T47D (cell line): ENCODE data around the gene GRIK4.

ENCODE experiments used
- DNase-seq, 2 experiments: peaks; one replicate each; pipeline versions ENCODE4 v3.0.0 to v3.0.0-alpha.2; 2011 to 2012; ENCODE audit warnings: low read depth in 1 of 2, low spot score in 1 of 2
- JUND ChIP-seq: IDR thresholded peaks from 2 replicates; pipeline ENCODE4 v1.6.1; 2012; ENCODE audit warnings: low read depth
- in situ Hi-C: cut with HindIII; loops from 2 replicates; pipeline ENCODE4 v1.10.0; 2016; ENCODE audit warnings: low sequenced_read_pairs, low pct_unique_long_range_greater_than_20kb

The GRIK4 gene

GRCh38 chr11:120663142-120663541 is 151.6 kb downstream of the GRIK4 start:
- DNase-seq, result no peak
- no peak for TF ChIP-seq JUND
- in situ Hi-C loops, result no loop called here

GRCh38 chr11:120666121-120666639 is 154.6 kb downstream of the GRIK4 start:
- TF ChIP-seq JUND, result no peak
- in situ Hi-C loops, result no loop called here
- DNase-seq, result no peak

- in situ Hi-C loops, result no loop called here
- no peak for DNase-seq
These were observed 155.7 kb downstream of the GRIK4 start for GRCh38 chr11:120667281-120667680.

GRCh38 chr11:120667934-120668333 is 156.4 kb downstream of the GRIK4 start:
- DNase-seq, result no peak
- no peak for TF ChIP-seq JUND
- in situ Hi-C loops, result no loop called here

More at GRCh38 chr11:120667281-120667680, 155.7 kb downstream of the GRIK4 start:
- no peak for TF ChIP-seq JUND

GRCh38 chr11:120668537-120668936 is 157.0 kb downstream of the GRIK4 start:
- no peak for TF ChIP-seq JUND
- DNase-seq, result no peak
- in situ Hi-C loops, result no loop called here

GRCh38 chr11:120674542-120674941 is 163.0 kb downstream of the GRIK4 start:
- DNase-seq, result no peak
- no peak for TF ChIP-seq JUND
- in situ Hi-C loops, result no loop called here

- TF ChIP-seq JUND, result no peak
- in situ Hi-C loops, result no loop called here
- DNase-seq, result no peak
These were observed 163.6 kb downstream of the GRIK4 start for GRCh38 chr11:120675171-120675570.

- in situ Hi-C loops, result no loop called here
- TF ChIP-seq JUND, result no peak
- DNase-seq, result no peak
These were observed 165.4 kb downstream of the GRIK4 start for GRCh38 chr11:120676991-120677390.

- DNase-seq, result no peak
- TF ChIP-seq JUND, result no peak
- in situ Hi-C loops, result no loop called here
These were observed 168.8 kb downstream of the GRIK4 start for GRCh38 chr11:120680322-120680721.

DNA sequence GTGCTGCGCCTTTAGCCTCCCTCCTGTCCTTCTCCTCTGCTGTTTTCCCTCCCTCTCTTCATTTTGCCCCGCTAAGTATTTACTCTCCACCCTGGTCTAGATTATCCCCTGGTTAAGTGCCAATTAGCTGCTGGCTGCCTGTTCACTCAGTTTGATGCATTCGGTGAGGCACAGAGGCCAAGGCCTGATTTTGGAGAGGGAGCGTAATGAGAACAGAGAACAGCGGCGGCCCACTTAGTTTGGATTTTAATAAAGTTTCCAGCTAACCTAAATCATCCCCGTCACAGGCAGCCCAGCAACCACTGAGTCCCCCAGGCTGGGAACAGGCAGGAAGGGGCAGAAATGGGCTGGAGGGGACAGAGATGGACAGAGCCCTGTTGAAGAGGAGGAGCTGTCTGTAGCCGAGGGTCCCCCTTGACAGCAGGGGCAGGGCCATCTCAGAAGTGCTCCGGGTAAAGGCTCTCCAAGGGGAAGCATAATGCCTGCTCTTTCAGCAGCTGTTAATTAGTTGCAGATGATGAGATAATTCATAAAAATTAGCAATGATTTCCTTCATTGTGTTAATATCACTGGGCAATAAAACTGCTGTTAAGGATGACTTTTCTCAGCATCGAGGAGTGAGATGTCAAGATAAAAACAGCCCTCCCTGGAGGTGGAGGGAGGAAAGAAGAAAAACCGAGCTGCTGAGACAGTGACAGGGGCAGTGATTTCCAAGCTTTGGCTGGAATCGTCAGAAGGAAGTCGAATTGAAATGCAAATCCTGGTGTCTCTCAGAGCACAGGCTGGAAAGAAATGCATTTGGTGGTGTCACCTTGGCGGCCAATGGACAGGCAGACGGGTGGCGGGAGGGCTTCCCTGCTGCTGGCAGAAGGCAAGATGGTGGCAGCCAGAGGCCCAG is 170.1 kb downstream of the GRIK4 start:
- DNase-seq, result no peak
- in situ Hi-C loops, result no loop called here

GRCh38 chr11:120682332-120682649 is 170.7 kb downstream of the GRIK4 start:
- no peak for TF ChIP-seq JUND
- no peak for DNase-seq
- in situ Hi-C loops, result no loop called here

More for the DNA sequence above, 170.1 kb downstream of the GRIK4 start:
- TF ChIP-seq JUND, result no peak

GRCh38 chr11:120682866-120683265 is 171.3 kb downstream of the GRIK4 start:
- no peak for DNase-seq
- in situ Hi-C loops, result no loop called here
- no peak for TF ChIP-seq JUND

GRCh38 chr11:120686516-120686915 is 175.0 kb downstream of the GRIK4 start:
- in situ Hi-C loops, result no loop called here
- DNase-seq, result peak in 1 of 2 experiments; percentile 65
- TF ChIP-seq JUND, result no peak

DNA sequence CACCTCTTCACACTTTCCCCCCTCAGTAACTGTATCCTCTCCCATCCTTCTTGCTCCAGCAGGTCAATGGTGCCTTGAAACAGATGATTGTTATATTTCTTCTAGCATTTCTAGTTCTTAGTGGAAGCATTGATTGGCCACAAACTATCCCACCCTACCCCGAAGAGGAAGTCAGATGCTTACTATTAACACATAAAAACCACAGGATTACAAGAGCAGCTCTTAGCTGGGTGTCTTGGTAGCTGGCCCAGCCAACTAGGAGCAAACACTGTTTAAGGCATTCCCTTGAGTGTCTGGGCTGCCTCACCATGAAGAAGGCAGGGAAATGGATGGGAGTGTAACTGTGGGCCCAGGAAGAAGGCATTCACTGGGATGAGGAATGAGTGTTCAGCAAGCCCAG is 176.6 kb downstream of the GRIK4 start:
- in situ Hi-C loops, result no loop called here
- no peak for DNase-seq
- TF ChIP-seq JUND, result no peak
